ENCODE results near the gene TRAFD1. TPM values are rescaled to one million over a fixed set of nuclear protein-coding genes. Genes with fewer than 3 reads are reported as not detected.
A peak's percentile ranks its signal among the peaks of the same experiment; 100 is the strongest.

TRAFD1 gene
- polyA plus RNA-seq, 4 donors: 16.5 to 34.5 (median 17.9) TPM

DNA sequence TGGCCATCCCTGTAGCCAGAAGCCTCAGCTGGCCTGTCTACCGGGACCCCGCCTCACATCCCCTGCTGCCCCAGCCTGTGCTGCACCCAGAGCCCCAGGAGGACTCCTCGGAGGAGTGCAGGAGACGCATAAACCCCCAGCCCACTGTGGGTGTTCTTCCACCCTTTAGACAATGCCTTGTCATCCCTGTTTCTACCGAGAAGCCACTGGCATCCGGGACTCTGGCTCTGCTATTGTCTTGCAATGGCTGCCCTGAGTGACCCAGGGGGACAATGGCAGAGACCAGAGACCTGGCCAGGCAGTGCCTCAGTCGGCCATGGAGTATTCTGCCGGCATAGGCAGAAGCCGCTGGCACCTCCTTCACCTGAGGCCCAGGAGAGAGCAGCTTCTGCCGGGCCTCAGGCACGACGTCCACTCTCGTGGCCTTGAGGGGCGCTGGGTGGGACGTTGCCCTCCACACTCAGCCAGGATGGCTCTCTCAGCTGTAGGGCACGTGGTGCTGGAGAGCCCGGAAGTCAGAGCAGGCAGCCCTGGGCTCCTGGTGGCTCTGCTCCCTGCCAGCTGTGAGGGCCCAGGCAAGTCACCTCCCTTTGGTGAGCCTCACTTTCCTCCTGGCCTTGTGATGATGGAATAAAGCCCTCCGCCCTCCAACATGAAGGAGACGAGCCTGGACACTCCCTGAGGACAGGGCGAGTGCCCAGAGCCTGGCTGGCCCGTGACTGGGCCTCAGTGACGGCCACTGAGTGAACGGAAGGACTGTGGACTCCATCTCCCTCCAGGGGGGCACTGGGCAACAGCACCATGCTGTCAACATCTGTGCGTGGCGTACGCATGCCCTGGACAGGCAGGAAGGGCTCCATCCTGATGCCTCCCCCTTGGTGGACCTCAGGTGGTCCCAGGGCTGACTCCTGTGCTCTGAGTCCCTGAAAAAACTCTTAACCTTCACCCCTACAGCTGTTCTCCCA is 41.0 kb downstream of the TRAFD1 start:
- Histone ChIP-seq H3K36me3 (ENCODE audit: control insufficient read depth in 3 of 3, insufficient read depth in 2 of 3, low read depth in 1 of 3, low read length in 3 of 3) (peaks cover 3 to 88% (median 7%) of the 10 kb centered on the region in 3 donors), H3K27ac (ENCODE audit: low read depth in 1 of 3, low read length in 2 of 3) (no peak overlapping the region), H3K9me3 (ENCODE audit: control insufficient read depth in 2 of 2, insufficient read depth in 1 of 2, low read depth in 1 of 2, low read length in 1 of 2) (no peaks in the 10 kb centered on the region), H3K27me3 (ENCODE audit: control insufficient read depth in 3 of 3, insufficient read depth in 3 of 3, low read length in 3 of 3) (no peaks in the 10 kb centered on the region), H3K4me3 (ENCODE audit: low read depth in 1 of 3, low read length in 3 of 3) (no peak overlapping the region), H3K4me1 (ENCODE audit: control insufficient read depth in 3 of 3, insufficient read depth in 2 of 3, low read depth in 1 of 3, low read length in 2 of 3) (no peaks in the 10 kb centered on the region)
- 93 to 95% (median 94%) methylated on average over 24 to 26 of the region's 26 CpGs for WGBS, 3 donors
- DNase-seq (no peak), FAIRE-seq (no peak)

DNA sequence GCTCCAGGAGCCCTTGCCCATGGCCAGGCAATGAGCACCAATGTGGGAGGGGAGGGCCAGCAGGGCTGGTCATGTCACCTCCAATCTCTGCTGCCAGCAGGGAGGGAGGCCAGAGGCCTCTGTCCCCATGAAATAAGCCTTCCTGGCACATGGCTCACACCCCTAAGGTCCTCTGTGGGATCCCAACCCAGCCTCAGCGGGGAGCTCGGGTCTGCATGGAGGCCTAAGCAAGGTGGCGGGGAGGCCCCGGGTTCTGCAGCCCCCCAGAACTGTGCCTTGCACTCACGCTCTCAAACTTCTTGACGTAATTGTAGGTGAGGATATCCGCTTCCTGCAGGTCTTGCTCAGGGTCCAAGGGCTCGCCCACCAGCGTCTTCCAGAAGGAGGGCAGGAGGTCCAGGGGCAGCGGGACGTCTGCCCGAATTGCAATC is 41.7 kb downstream of the TRAFD1 start:
- Histone ChIP-seq H3K9me3 (ENCODE audit: control insufficient read depth in 2 of 2, insufficient read depth in 1 of 2, low read depth in 1 of 2, low read length in 1 of 2) (no peaks in the 10 kb centered on the region), H3K4me1 (ENCODE audit: control insufficient read depth in 3 of 3, insufficient read depth in 2 of 3, low read depth in 1 of 3, low read length in 2 of 3) (no peaks in the 10 kb centered on the region), H3K4me3 (ENCODE audit: low read depth in 1 of 3, low read length in 3 of 3) (no peak overlapping the region), H3K36me3 (ENCODE audit: control insufficient read depth in 3 of 3, insufficient read depth in 2 of 3, low read depth in 1 of 3, low read length in 3 of 3) (peaks cover 0 to 86% (median 7%) of the 10 kb centered on the region in 3 donors), H3K27me3 (ENCODE audit: control insufficient read depth in 3 of 3, insufficient read depth in 3 of 3, low read length in 3 of 3) (no peaks in the 10 kb centered on the region), H3K27ac (ENCODE audit: low read depth in 1 of 3, low read length in 2 of 3) (no peak overlapping the region)
- WGBS, 3 donors: 95 to 99% (median 95%) methylated on average over 12 of the region's 12 CpGs
- no peak for DNase-seq
- no peak for FAIRE-seq

- no peaks in the 10 kb centered on the region for H3K27me3 ChIP-seq (ENCODE audit: control insufficient read depth in 3 of 3, insufficient read depth in 3 of 3, low read length in 3 of 3)
- no peak overlapping the region for H3K27ac ChIP-seq (ENCODE audit: low read depth in 1 of 3, low read length in 2 of 3)
- FAIRE-seq (no peak), DNase-seq (no peak)
- 89 to 91% (median 91%) methylated on average over 32 of the region's 32 CpGs for WGBS, 3 donors
- peaks cover 0 to 86% (median 8%) of the 10 kb centered on the region in 3 donors for H3K36me3 ChIP-seq (ENCODE audit: control insufficient read depth in 3 of 3, insufficient read depth in 2 of 3, low read depth in 1 of 3, low read length in 3 of 3)
- H3K9me3 ChIP-seq (ENCODE audit: control insufficient read depth in 2 of 2, insufficient read depth in 1 of 2, low read depth in 1 of 2, low read length in 1 of 2): no peaks in the 10 kb centered on the region
- no peak overlapping the region for H3K4me3 ChIP-seq (ENCODE audit: low read depth in 1 of 3, low read length in 3 of 3)
- no peaks in the 10 kb centered on the region for H3K4me1 ChIP-seq (ENCODE audit: control insufficient read depth in 3 of 3, insufficient read depth in 2 of 3, low read depth in 1 of 3, low read length in 2 of 3)
Measured at GRCh38 chr12:112167718-112168525, 42.6 kb downstream of the TRAFD1 start.

DNA sequence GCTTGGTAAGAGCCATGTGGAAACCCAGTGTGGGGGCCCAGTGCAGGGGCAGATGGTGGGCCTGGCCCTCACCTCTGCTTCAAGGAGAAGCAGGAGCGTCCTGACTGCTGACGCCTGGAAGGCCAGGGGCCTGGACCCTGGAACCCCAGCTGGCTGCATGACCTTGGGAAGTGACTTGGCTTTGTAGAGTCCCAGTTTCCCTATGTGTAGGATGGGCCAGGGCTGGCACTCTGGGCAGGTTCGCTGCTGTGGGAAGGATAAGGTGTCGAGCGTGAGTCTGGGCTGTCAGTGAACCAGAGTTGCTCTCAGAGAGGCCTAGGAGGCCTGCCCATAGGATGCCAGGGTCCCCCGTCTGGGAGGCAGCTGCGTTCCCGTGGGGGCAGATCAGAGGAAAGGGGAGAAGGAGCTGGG is 43.2 kb downstream of the TRAFD1 start:
- peaks cover 0 to 81% (median 6%) of the 10 kb centered on the region in 3 donors for H3K36me3 ChIP-seq (ENCODE audit: control insufficient read depth in 3 of 3, insufficient read depth in 2 of 3, low read depth in 1 of 3, low read length in 3 of 3)

GRCh38 chr12:112169161-112169872 is 44.0 kb downstream of the TRAFD1 start:
- no peaks in the 10 kb centered on the region for H3K27me3 ChIP-seq (ENCODE audit: control insufficient read depth in 3 of 3, insufficient read depth in 3 of 3, low read length in 3 of 3)
- H3K9me3 ChIP-seq (ENCODE audit: control insufficient read depth in 2 of 2, insufficient read depth in 1 of 2, low read depth in 1 of 2, low read length in 1 of 2): no peaks in the 10 kb centered on the region
- peaks cover 0 to 77% (median 4%) of the 10 kb centered on the region in 3 donors for H3K36me3 ChIP-seq (ENCODE audit: control insufficient read depth in 3 of 3, insufficient read depth in 2 of 3, low read depth in 1 of 3, low read length in 3 of 3)
- WGBS, 3 donors: 90 to 96% (median 95%) methylated on average over 19 of the region's 19 CpGs
- no peak overlapping the region for H3K27ac ChIP-seq (ENCODE audit: low read depth in 1 of 3, low read length in 2 of 3)
- H3K4me1 ChIP-seq (ENCODE audit: control insufficient read depth in 3 of 3, insufficient read depth in 2 of 3, low read depth in 1 of 3, low read length in 2 of 3): no peaks in the 10 kb centered on the region
- DNase-seq: no peak
- no peak overlapping the region for H3K4me3 ChIP-seq (ENCODE audit: low read depth in 1 of 3, low read length in 3 of 3)
- FAIRE-seq: no peak

More for the DNA sequence above, 43.2 kb downstream of the TRAFD1 start:
- Histone ChIP-seq H3K9me3 (ENCODE audit: control insufficient read depth in 2 of 2, insufficient read depth in 1 of 2, low read depth in 1 of 2, low read length in 1 of 2) (no peaks in the 10 kb centered on the region), H3K4me1 (ENCODE audit: control insufficient read depth in 3 of 3, insufficient read depth in 2 of 3, low read depth in 1 of 3, low read length in 2 of 3) (no peaks in the 10 kb centered on the region), H3K27ac (ENCODE audit: low read depth in 1 of 3, low read length in 2 of 3) (no peak overlapping the region), H3K27me3 (ENCODE audit: control insufficient read depth in 3 of 3, insufficient read depth in 3 of 3, low read length in 3 of 3) (no peaks in the 10 kb centered on the region), H3K4me3 (ENCODE audit: low read depth in 1 of 3, low read length in 3 of 3) (no peak overlapping the region)
- WGBS, 3 donors: 93 to 95% (median 94%) methylated on average over 8 of the region's 8 CpGs
- FAIRE-seq (no peak), DNase-seq (no peak)

GRCh38 chr12:112169966-112170365 is 44.6 kb downstream of the TRAFD1 start:
- WGBS, 3 donors: 92 to 96% (median 92%) methylated on average over 7 of the region's 7 CpGs
- DNase-seq (no peak), FAIRE-seq (no peak)
- H3K4me3 ChIP-seq (ENCODE audit: low read depth in 1 of 3, low read length in 3 of 3): no peak overlapping the region
- H3K27ac ChIP-seq (ENCODE audit: low read depth in 1 of 3, low read length in 2 of 3): no peak overlapping the region
- H3K36me3 ChIP-seq (ENCODE audit: control insufficient read depth in 3 of 3, insufficient read depth in 2 of 3, low read depth in 1 of 3, low read length in 3 of 3): peaks cover 0 to 82% (median 4%) of the 10 kb centered on the region in 3 donors
- H3K27me3 ChIP-seq (ENCODE audit: control insufficient read depth in 3 of 3, insufficient read depth in 3 of 3, low read length in 3 of 3): no peaks in the 10 kb centered on the region
- no peaks in the 10 kb centered on the region for H3K9me3 ChIP-seq (ENCODE audit: control insufficient read depth in 2 of 2, insufficient read depth in 1 of 2, low read depth in 1 of 2, low read length in 1 of 2)
- H3K4me1 ChIP-seq (ENCODE audit: control insufficient read depth in 3 of 3, insufficient read depth in 2 of 3, low read depth in 1 of 3, low read length in 2 of 3): no peaks in the 10 kb centered on the region

GRCh38 chr12:112170376-112170775 is 45.0 kb downstream of the TRAFD1 start:
- Histone ChIP-seq H3K27me3 (ENCODE audit: control insufficient read depth in 3 of 3, insufficient read depth in 3 of 3, low read length in 3 of 3) (no peaks in the 10 kb centered on the region), H3K27ac (ENCODE audit: low read depth in 1 of 3, low read length in 2 of 3) (no peak overlapping the region), H3K9me3 (ENCODE audit: control insufficient read depth in 2 of 2, insufficient read depth in 1 of 2, low read depth in 1 of 2, low read length in 1 of 2) (no peaks in the 10 kb centered on the region), H3K4me3 (ENCODE audit: low read depth in 1 of 3, low read length in 3 of 3) (no peak overlapping the region), H3K36me3 (ENCODE audit: control insufficient read depth in 3 of 3, insufficient read depth in 2 of 3, low read depth in 1 of 3, low read length in 3 of 3) (peaks cover 0 to 86% (median 6%) of the 10 kb centered on the region in 3 donors), H3K4me1 (ENCODE audit: control insufficient read depth in 3 of 3, insufficient read depth in 2 of 3, low read depth in 1 of 3, low read length in 2 of 3) (no peaks in the 10 kb centered on the region)
- DNase-seq: peak in 1 of 2 donors; percentile 20
- no peak for FAIRE-seq
- 65 to 75% (median 71%) methylated on average over 8 of the region's 8 CpGs for WGBS, 3 donors

Data from small intestine (tissue), 7 donors.